GM18505 (cell line): ENCODE results near the gene LHX5.

Source experiments
- ATAC-seq: cut with Tn5 transposase; IDR thresholded peaks from one replicate; pipeline ENCODE4 v1.9.1; 2021; ENCODE audit not compliant: unreplicated experiment
- POLR2A ChIP-seq: IDR thresholded peaks from 4 replicates; pipeline ENCODE4 v1.6.1; 2011; ENCODE audit warnings: borderline replicate concordance; ENCODE audit not compliant: insufficient read depth, insufficient read length; ENCODE audit errors: extremely low read depth

The LHX5 gene

DNA sequence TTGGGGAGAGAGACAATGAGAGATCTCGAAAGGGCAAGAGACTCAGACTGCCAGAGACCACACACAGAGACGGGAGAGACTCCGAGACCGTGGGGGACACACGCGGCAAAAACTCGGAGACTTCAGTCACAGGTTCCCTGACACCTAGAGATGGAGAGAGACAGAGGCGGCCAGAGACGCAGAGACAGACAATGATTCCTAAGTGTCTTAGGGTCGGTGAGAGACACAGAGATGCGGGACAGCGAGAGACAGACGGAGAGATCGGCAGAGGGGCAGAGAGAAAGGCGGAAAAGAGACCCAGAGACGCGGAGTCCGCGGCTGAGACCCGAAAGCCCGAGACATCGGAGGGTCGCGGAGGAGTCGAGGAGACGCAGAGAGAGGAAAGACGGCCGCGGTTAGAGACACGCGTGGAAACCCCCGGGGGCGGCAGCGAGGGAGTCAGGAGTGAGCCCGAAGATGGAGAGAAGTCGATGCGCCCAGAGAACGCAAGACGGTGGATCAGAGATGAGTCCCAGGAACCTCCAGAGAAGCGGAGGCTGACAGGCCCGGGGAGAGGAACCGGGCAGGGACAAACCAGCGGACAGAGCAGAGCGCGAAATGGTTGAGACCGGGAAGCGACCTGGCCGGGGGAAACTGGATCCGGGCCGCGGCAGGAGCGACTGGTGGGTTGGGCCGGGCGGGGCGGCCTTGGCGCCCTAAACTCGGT, 7.8 kb downstream of the LHX5 start:
- ATAC-seq, result no peak
- TF ChIP-seq POLR2A, result no peak

- ATAC-seq, result no peak
- no peak for TF ChIP-seq POLR2A
These were observed 8.5 kb downstream of the LHX5 start for GRCh38 chr12:113462998-113463745.

DNA sequence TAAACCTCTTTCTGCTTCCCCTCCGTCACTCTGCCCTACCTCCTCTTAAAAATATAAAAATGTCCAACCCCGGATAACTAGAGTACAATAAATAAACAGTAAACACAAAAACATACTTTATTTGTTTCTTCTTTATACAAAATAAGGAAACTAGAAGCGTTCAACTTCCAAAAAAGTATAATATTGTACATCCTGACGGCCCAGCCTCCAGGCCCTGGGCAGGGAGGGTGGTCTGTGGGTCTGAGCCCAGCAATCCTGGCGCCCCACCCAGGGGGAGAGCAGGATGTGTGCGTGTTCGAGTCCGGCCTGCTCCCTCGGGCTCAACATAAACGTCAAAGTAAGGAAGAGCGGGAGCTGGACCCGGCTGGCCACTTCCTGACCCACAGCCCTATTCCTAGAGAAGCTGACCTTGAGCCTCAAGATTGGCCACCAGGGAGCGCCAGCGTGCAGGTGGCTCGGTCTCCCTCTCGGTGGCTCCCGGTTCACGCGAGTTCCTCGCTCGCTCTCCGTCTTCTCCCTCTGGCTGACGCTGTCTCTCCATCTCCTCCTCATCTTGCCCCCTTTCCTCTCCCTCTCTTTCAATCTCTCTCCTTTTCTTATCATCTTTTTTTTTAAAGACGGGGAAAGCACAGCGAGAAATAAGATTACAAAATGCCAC, 9.4 kb downstream of the LHX5 start:
- ATAC-seq, result no peak
- no peak for TF ChIP-seq POLR2A

GRCh38 chr12:113461666-113462065, 10.0 kb downstream of the LHX5 start:
- no peak for TF ChIP-seq POLR2A
- ATAC-seq, result no peak

GRCh38 chr12:113459981-113460380, 11.7 kb downstream of the LHX5 start:
- no peak for TF ChIP-seq POLR2A
- ATAC-seq, result no peak

GRCh38 chr12:113457710-113458109, 14.0 kb downstream of the LHX5 start:
- TF ChIP-seq POLR2A, result no peak
- no peak for ATAC-seq

GRCh38 chr12:113457185-113457584, 14.5 kb downstream of the LHX5 start:
- no peak for ATAC-seq
- no peak for TF ChIP-seq POLR2A

- no peak for TF ChIP-seq POLR2A
- ATAC-seq, result no peak
These were observed 14.9 kb downstream of the LHX5 start for GRCh38 chr12:113456761-113457160.

GRCh38 chr12:113456199-113456598, 15.5 kb downstream of the LHX5 start:
- TF ChIP-seq POLR2A, result no peak
- no peak for ATAC-seq

DNA sequence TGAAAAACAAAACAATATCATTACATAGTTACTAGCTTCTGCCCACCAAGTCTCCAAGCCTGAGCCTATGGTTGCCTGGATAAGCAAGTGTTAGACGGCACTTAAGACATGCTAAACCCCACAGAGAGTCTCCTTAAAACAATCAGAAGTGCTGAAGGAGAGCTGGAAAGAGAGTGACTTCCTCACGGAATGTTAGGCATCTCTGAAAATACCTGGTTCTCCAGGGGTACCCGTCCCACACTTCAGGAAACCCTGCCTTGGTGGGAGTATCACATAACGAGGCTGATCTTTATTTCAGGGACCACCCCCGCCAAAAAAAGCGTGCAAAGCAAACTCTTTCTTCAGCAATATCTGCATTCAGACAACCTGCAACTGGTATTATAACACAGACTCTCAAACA, 18.3 kb downstream of the LHX5 start:
- ATAC-seq, result no peak
- no peak for TF ChIP-seq POLR2A

DNA sequence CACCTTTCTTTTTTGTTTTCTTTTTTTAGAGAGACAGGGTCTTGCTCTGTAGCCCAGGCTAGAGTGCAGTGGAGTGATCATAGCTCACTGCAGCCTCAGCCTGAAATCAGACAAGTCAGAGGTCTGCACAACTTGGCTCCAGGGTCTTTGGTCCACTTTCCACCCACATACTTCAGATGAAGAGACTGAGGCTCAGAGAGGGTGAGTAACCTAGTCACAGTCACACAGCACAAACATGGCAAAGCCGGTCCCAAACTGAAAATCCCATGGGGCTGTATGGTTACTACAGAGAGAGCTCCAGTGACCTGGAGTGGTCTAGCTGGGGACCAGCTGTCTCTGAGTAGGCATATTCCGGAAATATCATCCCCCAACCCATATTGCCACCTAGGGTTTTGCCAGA, 19.2 kb downstream of the LHX5 start:
- no peak for ATAC-seq
- TF ChIP-seq POLR2A, result no peak

GRCh38 chr12:113449839-113450238, 21.8 kb downstream of the LHX5 start:
- no peak for ATAC-seq

GRCh38 chr12:113449299-113449698, 22.4 kb downstream of the LHX5 start:
- no peak for ATAC-seq
- TF ChIP-seq POLR2A, result no peak

More at GRCh38 chr12:113449839-113450238, 21.8 kb downstream of the LHX5 start:
- no peak for TF ChIP-seq POLR2A

DNA sequence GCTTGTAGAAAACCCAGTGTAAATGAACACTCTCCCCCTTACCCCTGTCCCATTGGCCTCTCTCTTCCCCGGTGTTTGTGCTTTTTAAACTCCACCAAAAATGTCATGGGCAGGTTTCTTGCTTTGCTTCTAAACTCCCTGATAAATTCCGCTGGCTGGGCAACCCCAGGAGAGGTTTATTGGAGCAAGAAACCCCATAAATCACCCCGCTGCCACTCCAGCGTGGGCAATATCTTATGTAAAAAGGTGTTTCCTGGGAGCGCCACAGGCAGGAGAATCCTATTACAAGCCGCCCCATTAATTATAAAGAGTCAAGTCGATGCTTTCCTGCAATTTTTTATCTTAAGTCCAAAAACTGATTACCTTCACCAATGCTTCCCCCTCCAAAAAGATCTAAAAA, 22.8 kb downstream of the LHX5 start:
- no peak for TF ChIP-seq POLR2A
- ATAC-seq, result no peak

DNA sequence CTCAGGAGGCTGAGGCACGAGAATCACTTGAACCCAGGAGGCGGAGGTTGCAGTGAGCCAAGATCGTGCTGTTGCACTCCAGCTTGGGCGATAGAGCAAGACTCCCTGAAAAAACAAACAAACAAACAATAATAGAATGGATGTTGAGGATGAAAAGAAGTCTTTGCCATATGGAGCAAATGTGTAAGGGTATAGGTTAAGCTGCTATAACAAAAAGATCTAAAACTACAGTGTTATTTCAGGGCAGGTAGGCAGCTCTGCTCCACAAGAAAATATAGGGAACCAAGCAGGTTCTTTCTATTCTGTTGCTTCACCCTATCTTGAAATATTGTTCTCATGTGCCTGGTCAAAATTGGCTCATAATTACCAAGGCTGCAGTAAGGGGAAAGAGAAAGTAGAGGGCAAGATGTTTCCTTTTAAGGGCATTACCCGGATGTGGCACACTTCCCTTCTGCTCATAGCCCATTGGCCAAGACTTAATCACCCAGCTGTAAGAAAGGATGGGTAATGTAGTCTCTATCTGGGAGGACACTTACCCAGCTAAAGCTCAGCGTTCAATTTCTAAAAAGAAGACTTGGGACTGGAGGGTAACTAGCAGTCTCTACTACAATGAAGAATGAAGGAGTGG, 26.0 kb downstream of the LHX5 start:
- no peak for TF ChIP-seq POLR2A

More for the DNA sequence above, 26.0 kb downstream of the LHX5 start:
- ATAC-seq, result no peak
